Epithelial cell of esophagus (primary cell): ENCODE measurements around the gene KLK13.

Source experiments
- DNase-seq: peaks from one replicate; pipeline ENCODE4 v3.0.0; 2010; ENCODE audit warnings: low read depth
- H3K4me3 ChIP-seq: 2 replicates; pipeline ENCODE4 v1.5.1; 2011; ENCODE audit warnings: mild to moderate bottlenecking, low read length, control low read depth
- TF ChIP-seq, protein P1 (sequence below): IDR thresholded peaks from 2 replicates; pipeline ENCODE4 v1.5.1; 2011; ENCODE audit warnings: low read depth, mild to moderate bottlenecking, low read length, control low read depth, inconsistent platforms; ENCODE audit not compliant: insufficient read depth; ENCODE audit errors: missing control alignments

The KLK13 gene

DNA sequence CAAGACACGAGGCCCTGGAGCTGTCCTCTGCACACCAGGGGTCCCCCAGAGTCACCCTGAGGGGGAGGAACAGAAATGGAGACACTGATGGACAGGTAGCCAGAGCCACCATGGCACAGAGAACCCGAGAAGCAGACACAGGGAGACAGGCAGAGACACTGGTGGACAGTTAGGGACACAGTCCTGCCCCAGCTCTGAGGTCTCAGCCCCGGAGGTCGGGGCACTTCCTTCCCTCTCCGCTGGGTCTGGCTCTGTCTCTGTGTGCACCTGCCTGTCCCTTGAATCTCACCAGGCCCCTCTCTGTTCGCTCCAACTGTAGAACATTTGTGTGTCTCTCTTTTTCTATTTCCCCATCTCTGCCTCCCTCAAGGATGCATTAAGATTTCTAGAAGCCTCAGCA, 13.2 kb upstream of the KLK13 start:
- TF ChIP-seq, protein P1, sequence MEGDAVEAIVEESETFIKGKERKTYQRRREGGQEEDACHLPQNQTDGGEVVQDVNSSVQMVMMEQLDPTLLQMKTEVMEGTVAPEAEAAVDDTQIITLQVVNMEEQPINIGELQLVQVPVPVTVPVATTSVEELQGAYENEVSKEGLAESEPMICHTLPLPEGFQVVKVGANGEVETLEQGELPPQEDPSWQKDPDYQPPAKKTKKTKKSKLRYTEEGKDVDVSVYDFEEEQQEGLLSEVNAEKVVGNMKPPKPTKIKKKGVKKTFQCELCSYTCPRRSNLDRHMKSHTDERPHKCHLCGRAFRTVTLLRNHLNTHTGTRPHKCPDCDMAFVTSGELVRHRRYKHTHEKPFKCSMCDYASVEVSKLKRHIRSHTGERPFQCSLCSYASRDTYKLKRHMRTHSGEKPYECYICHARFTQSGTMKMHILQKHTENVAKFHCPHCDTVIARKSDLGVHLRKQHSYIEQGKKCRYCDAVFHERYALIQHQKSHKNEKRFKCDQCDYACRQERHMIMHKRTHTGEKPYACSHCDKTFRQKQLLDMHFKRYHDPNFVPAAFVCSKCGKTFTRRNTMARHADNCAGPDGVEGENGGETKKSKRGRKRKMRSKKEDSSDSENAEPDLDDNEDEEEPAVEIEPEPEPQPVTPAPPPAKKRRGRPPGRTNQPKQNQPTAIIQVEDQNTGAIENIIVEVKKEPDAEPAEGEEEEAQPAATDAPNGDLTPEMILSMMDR, result no peak
- no peak overlapping the region for H3K4me3 ChIP-seq
- DNase-seq, result no peak

DNA sequence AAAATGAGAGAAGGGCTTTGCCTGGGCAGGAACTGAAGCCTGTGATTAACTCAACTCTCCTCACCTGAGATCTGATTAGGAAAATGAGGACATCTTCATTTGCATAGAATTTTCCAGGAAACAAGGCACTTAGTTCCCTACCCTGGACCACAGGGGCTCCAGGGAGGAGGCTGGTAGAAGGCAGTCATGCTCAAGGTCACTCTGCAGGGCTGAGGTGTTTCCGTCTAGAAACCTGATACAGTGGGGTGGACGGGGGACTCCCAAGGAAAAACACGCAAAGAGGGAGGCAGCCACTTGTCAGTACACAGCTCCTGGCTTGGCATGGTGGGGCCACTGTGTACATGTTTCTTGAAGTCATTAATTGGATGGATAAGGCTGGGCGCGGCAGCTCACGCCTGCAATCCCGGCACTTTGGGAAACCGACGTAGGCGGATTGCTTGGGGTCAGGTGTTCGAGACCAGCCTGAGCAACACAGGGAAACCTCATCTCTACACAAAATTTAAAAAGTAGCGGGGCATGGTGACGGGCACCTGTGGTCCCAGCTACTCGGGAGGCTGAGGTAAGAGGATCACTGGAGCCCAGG, 11.8 kb upstream of the KLK13 start:
- H3K4me3 ChIP-seq, result no peak overlapping the region
- TF ChIP-seq, protein P1, result no peak
- no peak for DNase-seq

DNA sequence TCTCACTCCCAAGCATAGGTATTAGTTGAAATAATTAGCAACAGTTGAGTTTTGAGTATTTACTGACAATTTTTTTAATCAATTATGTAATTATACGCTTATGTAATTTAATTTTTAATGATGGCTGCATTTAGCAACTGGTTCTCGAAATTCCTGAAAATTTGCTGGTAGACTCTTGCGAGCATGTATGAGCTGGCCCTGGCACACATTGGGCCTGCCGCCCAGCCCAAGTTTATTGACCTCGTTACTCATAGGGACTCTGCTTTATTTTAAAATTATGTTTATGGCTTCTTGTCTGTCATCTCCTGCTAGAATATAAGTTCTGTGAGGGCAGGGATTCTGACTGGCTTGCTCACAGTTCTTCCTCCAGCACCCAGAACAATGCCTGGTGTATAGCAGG, 11.1 kb upstream of the KLK13 start:
- peak; percentile 5 for DNase-seq
- no peak overlapping the region for H3K4me3 ChIP-seq
- TF ChIP-seq, protein P1, result no peak

DNA sequence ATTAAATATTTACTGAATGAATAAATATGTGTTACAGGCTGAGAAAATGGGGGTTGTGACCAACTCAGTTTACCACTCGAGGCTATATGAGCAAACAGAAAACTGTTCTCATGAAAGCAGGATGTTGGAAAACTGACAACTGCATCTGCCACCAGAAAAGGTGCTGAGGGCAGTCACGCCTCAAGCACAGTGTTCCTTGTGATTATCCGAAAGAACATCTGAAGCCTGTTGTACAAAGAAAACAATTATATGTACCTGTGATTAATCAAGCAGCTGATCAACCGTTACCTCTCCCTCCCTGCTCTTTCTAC, 6.2 kb upstream of the KLK13 start:
- no peak overlapping the region for H3K4me3 ChIP-seq
- DNase-seq, result no peak
- TF ChIP-seq, protein P1, result no peak

DNA sequence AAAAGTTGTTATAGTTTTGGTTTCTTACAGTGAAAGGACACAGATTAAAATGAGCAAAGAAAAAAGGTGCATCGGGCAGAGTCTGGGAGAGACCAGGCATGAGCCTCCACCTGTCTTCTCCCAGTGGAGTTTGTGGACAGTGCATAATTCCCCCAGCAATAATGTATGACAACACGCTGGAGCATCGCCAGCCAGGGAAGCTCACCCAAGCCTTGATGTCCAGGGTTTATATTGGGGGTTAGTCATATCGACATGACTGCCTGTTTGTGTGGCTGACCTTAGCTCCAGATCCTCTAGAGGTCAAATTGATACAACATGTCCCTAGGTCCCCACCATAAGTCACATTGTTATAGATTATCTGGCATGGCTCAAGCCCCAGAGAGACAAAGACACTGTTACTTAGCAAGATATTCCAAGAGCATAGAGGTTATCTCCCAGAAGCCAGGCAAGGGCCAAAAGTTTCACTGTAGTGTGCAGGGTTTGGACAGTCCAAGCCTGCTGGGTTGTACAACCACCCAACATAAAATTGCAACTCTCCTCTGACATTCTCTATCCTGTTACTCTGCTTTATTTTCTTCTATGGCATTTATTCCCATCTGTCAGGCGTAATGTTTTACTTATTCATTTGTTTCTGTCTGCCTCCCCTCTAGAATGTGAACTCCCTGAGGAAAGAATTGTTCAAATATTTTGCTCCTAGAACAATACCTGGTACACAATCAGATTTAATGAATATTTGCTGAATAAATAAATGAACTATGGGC, 5.6 kb upstream of the KLK13 start:
- TF ChIP-seq, protein P1, result no peak
- H3K4me3 ChIP-seq, result no peak overlapping the region
- no peak for DNase-seq

DNA sequence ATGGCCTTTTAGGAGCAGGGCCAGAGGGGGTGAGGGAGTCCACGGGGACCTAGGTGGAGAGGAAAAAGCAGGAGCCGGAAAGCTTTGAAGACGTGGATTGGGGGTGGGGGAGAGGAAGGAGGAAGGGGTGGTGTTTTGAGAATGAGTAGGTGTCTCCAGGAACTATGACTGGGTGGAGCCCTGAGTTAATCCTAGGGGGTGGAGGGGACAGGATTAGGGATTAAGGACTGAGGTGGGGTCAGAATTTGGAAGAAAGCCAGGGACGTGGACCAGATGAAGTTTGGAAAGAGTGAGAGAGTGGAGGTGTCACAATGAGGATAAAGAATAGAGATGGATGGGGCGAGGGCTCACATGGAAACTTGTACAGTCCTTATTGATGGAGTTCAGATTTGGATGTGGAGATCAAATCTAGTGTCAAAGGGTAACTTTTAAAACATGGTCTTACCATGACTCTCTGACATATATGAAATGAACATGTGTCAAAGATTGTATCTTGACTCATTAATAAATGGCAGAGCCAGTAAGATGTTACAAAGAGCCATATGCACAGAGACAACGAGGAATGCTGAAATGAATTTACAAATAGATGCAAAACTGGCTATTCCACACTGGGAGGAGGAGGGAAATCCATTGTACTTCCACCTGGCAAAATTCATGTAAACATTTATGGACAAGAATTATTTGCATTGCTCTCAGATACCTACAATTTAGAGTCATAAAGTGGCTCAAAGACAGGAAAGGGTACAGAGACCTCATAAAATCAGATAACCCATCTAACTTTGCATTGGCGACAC, 1.7 kb upstream of the KLK13 start:
- TF ChIP-seq, protein P1, result no peak
- DNase-seq, result no peak
- no peak overlapping the region for H3K4me3 ChIP-seq
